ENCODE measurements around the gene EPB41L2. TPM values are rescaled to one million over a fixed set of nuclear protein-coding genes. Genes with fewer than 3 reads are reported as not detected.

The EPB41L2 gene
- total RNA-seq, 4 donors from 2014 or later = 45.3 to 102 (median 61.9) TPM

GRCh38 chr6:130997061-130997753 is 65.8 kb downstream of the EPB41L2 start:
- in situ Hi-C loops (cut with MboI; ENCODE audit: low pct_ligation_motif_present in 1 of 4, low pct_unique_long_range_greater_than_20kb in 1 of 4, low sequenced_read_pairs in 3 of 4) = no loop called here
- Histone ChIP-seq H3K36me3 (no peaks in the 10 kb centered on the region), H3K27me3 (no peaks in the 10 kb centered on the region), H3K4me1 (peaks cover 7 to 31% (median 15%) of the 10 kb centered on the region in 4 donors), H3K27ac (no peak overlapping the region), H3K9me3 (no peaks in the 10 kb centered on the region), H3K4me3 (no peak overlapping the region)
- WGBS, 2 donors (ENCODE audit: low coverage in 1 of 2) = 67 to 72% methylated on average over 6 of the region's 6 CpGs
- intact Hi-C loops (cut with DNase I; ENCODE audit: low total_unique reads) = no loop called here
- TF ChIP-seq EP300 (IDR thresholded peaks at IDR 0.05; ENCODE audit: low read depth) = no peak
- no peak for TF ChIP-seq POLR2AphosphoS5 (IDR thresholded peaks at IDR 0.05)
- no peak for TF ChIP-seq CTCF (IDR thresholded peaks at IDR 0.05)
- DNase-seq = no peak

- intact Hi-C loops (cut with DNase I; ENCODE audit: low total_unique reads) (no loop called here), in situ Hi-C loops (cut with MboI; ENCODE audit: low pct_ligation_motif_present in 1 of 4, low pct_unique_long_range_greater_than_20kb in 1 of 4, low sequenced_read_pairs in 3 of 4) (no loop called here)
- H3K27ac ChIP-seq = no peak overlapping the region
- no peaks in the 10 kb centered on the region for H3K9me3 ChIP-seq
- H3K4me1 ChIP-seq = peaks cover 2 to 29% (median 10%) of the 10 kb centered on the region in 4 donors
- WGBS, 2 donors (ENCODE audit: low coverage in 1 of 2) = 96 to 100% methylated on average over 1 of the region's 1 CpG
- no peak for TF ChIP-seq POLR2AphosphoS5 (IDR thresholded peaks at IDR 0.05)
- TF ChIP-seq EP300 (IDR thresholded peaks at IDR 0.05; ENCODE audit: low read depth) = no peak
- no peaks in the 10 kb centered on the region for H3K36me3 ChIP-seq
- H3K4me3 ChIP-seq = no peak overlapping the region
- no peak for DNase-seq
- H3K27me3 ChIP-seq = no peaks in the 10 kb centered on the region
Measured at GRCh38 chr6:130996635-130997034, 66.4 kb downstream of the EPB41L2 start.

- Histone ChIP-seq H3K4me1 (peaks cover 2 to 28% (median 8%) of the 10 kb centered on the region in 4 donors), H3K4me3 (no peak overlapping the region), H3K36me3 (no peaks in the 10 kb centered on the region), H3K9me3 (no peaks in the 10 kb centered on the region), H3K27me3 (no peaks in the 10 kb centered on the region), H3K27ac (no peak overlapping the region)
- WGBS, 2 donors (ENCODE audit: low coverage in 1 of 2) = 50 to 75% methylated on average over 1 to 2 of the region's 2 CpGs
- no peak for DNase-seq
- TF ChIP-seq POLR2A (IDR thresholded peaks at IDR 0.05) = no peak
- no peak for TF ChIP-seq EP300 (IDR thresholded peaks at IDR 0.05; ENCODE audit: low read depth)
- no peak for TF ChIP-seq CTCF (IDR thresholded peaks at IDR 0.05)
- TF ChIP-seq POLR2AphosphoS5 (IDR thresholded peaks at IDR 0.05) = no peak
- intact Hi-C loops (cut with DNase I; ENCODE audit: low total_unique reads) (no loop called here), in situ Hi-C loops (cut with MboI; ENCODE audit: low pct_ligation_motif_present in 1 of 4, low pct_unique_long_range_greater_than_20kb in 1 of 4, low sequenced_read_pairs in 3 of 4) (no loop called here)
Measured at GRCh38 chr6:130995783-130996447, 67.1 kb downstream of the EPB41L2 start.

- H3K4me3 ChIP-seq = no peak overlapping the region
- 90 to 98% methylated on average over 6 to 10 of the region's 10 CpGs for WGBS, 2 donors (ENCODE audit: low coverage in 1 of 2)
- intact Hi-C loops (cut with DNase I; ENCODE audit: low total_unique reads) = no loop called here
- no peaks in the 10 kb centered on the region for H3K9me3 ChIP-seq
- in situ Hi-C loops (cut with MboI; ENCODE audit: low pct_ligation_motif_present in 1 of 4, low pct_unique_long_range_greater_than_20kb in 1 of 4, low sequenced_read_pairs in 3 of 4) = no loop called here
- DNase-seq = no peak
- H3K27ac ChIP-seq = no peak overlapping the region
- H3K4me1 ChIP-seq = peaks cover 2 to 28% (median 8%) of the 10 kb centered on the region in 4 donors
- no peaks in the 10 kb centered on the region for H3K36me3 ChIP-seq
- no peaks in the 10 kb centered on the region for H3K27me3 ChIP-seq
- TF ChIP-seq EP300 (IDR thresholded peaks at IDR 0.05; ENCODE audit: low read depth) (no peak), CTCF (IDR thresholded peaks at IDR 0.05) (no peak), POLR2A (IDR thresholded peaks at IDR 0.05) (no peak), POLR2AphosphoS5 (IDR thresholded peaks at IDR 0.05) (no peak)
Measured at GRCh38 chr6:130994319-130995097, 68.5 kb downstream of the EPB41L2 start.
